Mononuclear cell (primary cell): ENCODE measurements around the gene ANKRD22. TPM values are rescaled to one million over a fixed set of nuclear protein-coding genes. Genes with fewer than 3 reads are reported as not detected.

Source experiments
- H3K27me3 ChIP-seq: 2 replicates; pipeline ENCODE4 v1.6.0; 2011; ENCODE audit warnings: low read length, control low read depth; ENCODE audit not compliant: insufficient read depth
- H3K4me1 ChIP-seq: 2 replicates; pipeline ENCODE4 v1.5.1; 2011; ENCODE audit warnings: mild to moderate bottlenecking, low read length, control low read depth; ENCODE audit not compliant: insufficient read depth
- H3K4me3 ChIP-seq: 2 replicates; pipeline ENCODE4 v1.5.1; 2011; ENCODE audit warnings: mild to moderate bottlenecking, low read length, moderate library complexity
- H3K9me3 ChIP-seq: 2 replicates; pipeline ENCODE4 v1.5.1; 2011; ENCODE audit warnings: low read depth, mild to moderate bottlenecking, control low read depth, low read length
- total RNA-seq: library from RNA; depleted of rRNA; stranded (reverse); fragments of >200 nt; gene quantifications from one replicate; pipeline ENCODE4 v1.2.3, GENCODE V29; 2012

ANKRD22 gene
- total RNA-seq, 1 donor: 0.31 TPM

- Histone ChIP-seq H3K9me3 (no peaks in the 10 kb centered on the region), H3K4me3 (no peak overlapping the region), H3K4me1 (no peaks in the 10 kb centered on the region), H3K27me3 (peaks cover 3% of the 10 kb centered on the region)
These were observed 47.4 kb downstream of the ANKRD22 start for GRCh38 chr10:88804083-88804812.

- peaks cover 3% of the 10 kb centered on the region for H3K27me3 ChIP-seq
- H3K4me3 ChIP-seq: no peak overlapping the region
- no peaks in the 10 kb centered on the region for H3K4me1 ChIP-seq
- no peaks in the 10 kb centered on the region for H3K9me3 ChIP-seq
These were observed 48.0 kb downstream of the ANKRD22 start for GRCh38 chr10:88803641-88804040.

- Histone ChIP-seq H3K27me3 (peaks cover 5% of the 10 kb centered on the region), H3K9me3 (no peaks in the 10 kb centered on the region), H3K4me3 (no peak within 1 kb of the TSS), H3K4me1 (no peaks in the 10 kb centered on the region)
These were observed 48.9 kb downstream of the ANKRD22 start, which contains the start of gene LIPM for GRCh38 chr10:88802523-88803285. LIPM (plus strand) TSS chr10:88802730; CDS start chr10:88802897, 167 bp downstream.

GRCh38 chr10:88800152-88801125, 51.2 kb downstream of the ANKRD22 start:
- Histone ChIP-seq H3K9me3 (no peaks in the 10 kb centered on the region), H3K27me3 (peaks cover 18% of the 10 kb centered on the region), H3K4me1 (no peaks in the 10 kb centered on the region), H3K4me3 (no peak overlapping the region)

- Histone ChIP-seq H3K27me3 (peaks cover 15% of the 10 kb centered on the region), H3K4me1 (peaks cover 26% of the 10 kb centered on the region), H3K4me3 (no peak overlapping the region), H3K9me3 (no peaks in the 10 kb centered on the region)
These were observed 56.9 kb downstream of the ANKRD22 start for GRCh38 chr10:88794731-88795130.

- no peak overlapping the region for H3K4me3 ChIP-seq
- no peaks in the 10 kb centered on the region for H3K9me3 ChIP-seq
- peaks cover 26% of the 10 kb centered on the region for H3K4me1 ChIP-seq
- H3K27me3 ChIP-seq: peaks cover 15% of the 10 kb centered on the region
These were observed 57.8 kb downstream of the ANKRD22 start for GRCh38 chr10:88793712-88794299.

GRCh38 chr10:88792661-88793060, 59.0 kb downstream of the ANKRD22 start:
- Histone ChIP-seq H3K4me3 (no peak overlapping the region), H3K27me3 (peaks cover 13% of the 10 kb centered on the region), H3K9me3 (no peaks in the 10 kb centered on the region)

GRCh38 chr10:88791924-88792323, 59.7 kb downstream of the ANKRD22 start:
- peaks cover 26% of the 10 kb centered on the region for H3K4me1 ChIP-seq
- no peaks in the 10 kb centered on the region for H3K9me3 ChIP-seq
- H3K27me3 ChIP-seq: peaks cover 11% of the 10 kb centered on the region
- H3K4me3 ChIP-seq: no peak overlapping the region

More at GRCh38 chr10:88792661-88793060, 59.0 kb downstream of the ANKRD22 start:
- peaks cover 26% of the 10 kb centered on the region for H3K4me1 ChIP-seq

GRCh38 chr10:88788924-88789323, 62.7 kb downstream of the ANKRD22 start:
- Histone ChIP-seq H3K4me1 (peaks cover 21% of the 10 kb centered on the region), H3K9me3 (no peaks in the 10 kb centered on the region), H3K4me3 (no peak overlapping the region), H3K27me3 (no peaks in the 10 kb centered on the region)

- H3K4me3 ChIP-seq: no peak overlapping the region
- no peaks in the 10 kb centered on the region for H3K27me3 ChIP-seq
- H3K4me1 ChIP-seq: peaks cover 12% of the 10 kb centered on the region
- H3K9me3 ChIP-seq: no peaks in the 10 kb centered on the region
These were observed 64.2 kb downstream of the ANKRD22 start for GRCh38 chr10:88787463-88787862.

- H3K9me3 ChIP-seq: no peaks in the 10 kb centered on the region
- no peaks in the 10 kb centered on the region for H3K4me1 ChIP-seq
- no peaks in the 10 kb centered on the region for H3K27me3 ChIP-seq
- H3K4me3 ChIP-seq: no peak overlapping the region
These were observed 65.4 kb downstream of the ANKRD22 start for GRCh38 chr10:88786032-88786770.

- Histone ChIP-seq H3K27me3 (no peaks in the 10 kb centered on the region), H3K9me3 (no peaks in the 10 kb centered on the region), H3K4me3 (no peak overlapping the region), H3K4me1 (no peaks in the 10 kb centered on the region)
These were observed 67.9 kb downstream of the ANKRD22 start for GRCh38 chr10:88783724-88784123.

GRCh38 chr10:88782222-88782621, 69.4 kb downstream of the ANKRD22 start:
- Histone ChIP-seq H3K4me1 (no peaks in the 10 kb centered on the region), H3K9me3 (no peaks in the 10 kb centered on the region), H3K27me3 (no peaks in the 10 kb centered on the region), H3K4me3 (no peak overlapping the region)

GRCh38 chr10:88781206-88781605, 70.4 kb downstream of the ANKRD22 start:
- H3K9me3 ChIP-seq: no peaks in the 10 kb centered on the region
- no peaks in the 10 kb centered on the region for H3K4me1 ChIP-seq
- H3K27me3 ChIP-seq: no peaks in the 10 kb centered on the region
- no peak overlapping the region for H3K4me3 ChIP-seq
